A673 (cell line): ENCODE results near the gene SELP.

Source experiments
- EZH2 ChIP-seq: fragments of 200-600 bp; sonication (generic); IDR thresholded peaks from 2 replicates; pipeline ENCODE4 v1.6.1; 2017; ENCODE audit warnings: borderline replicate concordance, low read depth, mild to moderate bottlenecking, mixed read lengths, antibody characterized with exemption, low read length; ENCODE audit not compliant: poor library complexity, severe bottlenecking
- TF ChIP-seq, protein P1 (sequence below): fragments of 300-800, 200-600 bp; sonication (generic); conservative IDR thresholded peaks from 2 replicates; pipeline ENCODE4 v1.5.1; 2017; ENCODE audit warnings: low read depth, mild to moderate bottlenecking, antibody characterized with exemption, low read length, moderate library complexity, mixed read lengths

DNA sequence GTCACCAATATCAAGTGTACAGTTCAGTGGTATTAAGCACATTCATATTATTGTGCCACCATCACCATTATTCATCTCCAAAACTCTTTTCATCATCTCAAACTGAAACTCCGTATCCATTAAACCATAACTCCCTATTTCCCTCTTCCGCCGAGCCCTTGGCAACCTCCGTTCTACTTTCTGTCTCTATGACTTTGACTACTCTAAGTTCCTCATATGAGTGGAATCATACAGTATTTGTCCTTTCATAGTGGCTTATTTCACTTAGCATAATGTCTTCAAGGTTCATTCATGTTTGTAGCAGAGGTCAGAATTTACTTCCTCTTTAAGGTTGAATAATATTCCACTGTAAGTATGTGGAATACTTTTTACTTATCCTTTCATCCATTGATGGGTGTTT lies 21.7 kb downstream of the SELP start:
- TF ChIP-seq, protein P1, sequence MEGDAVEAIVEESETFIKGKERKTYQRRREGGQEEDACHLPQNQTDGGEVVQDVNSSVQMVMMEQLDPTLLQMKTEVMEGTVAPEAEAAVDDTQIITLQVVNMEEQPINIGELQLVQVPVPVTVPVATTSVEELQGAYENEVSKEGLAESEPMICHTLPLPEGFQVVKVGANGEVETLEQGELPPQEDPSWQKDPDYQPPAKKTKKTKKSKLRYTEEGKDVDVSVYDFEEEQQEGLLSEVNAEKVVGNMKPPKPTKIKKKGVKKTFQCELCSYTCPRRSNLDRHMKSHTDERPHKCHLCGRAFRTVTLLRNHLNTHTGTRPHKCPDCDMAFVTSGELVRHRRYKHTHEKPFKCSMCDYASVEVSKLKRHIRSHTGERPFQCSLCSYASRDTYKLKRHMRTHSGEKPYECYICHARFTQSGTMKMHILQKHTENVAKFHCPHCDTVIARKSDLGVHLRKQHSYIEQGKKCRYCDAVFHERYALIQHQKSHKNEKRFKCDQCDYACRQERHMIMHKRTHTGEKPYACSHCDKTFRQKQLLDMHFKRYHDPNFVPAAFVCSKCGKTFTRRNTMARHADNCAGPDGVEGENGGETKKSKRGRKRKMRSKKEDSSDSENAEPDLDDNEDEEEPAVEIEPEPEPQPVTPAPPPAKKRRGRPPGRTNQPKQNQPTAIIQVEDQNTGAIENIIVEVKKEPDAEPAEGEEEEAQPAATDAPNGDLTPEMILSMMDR, result no peak
- TF ChIP-seq EZH2, result no peak
